Stomach smooth muscle (tissue), 2 donors: ENCODE data around the gene PEX5L.

Experiments used
- H3K27ac ChIP-seq: one replicate; pipeline ENCODE4 v1.7.0; 2013; ENCODE audit warnings: mild to moderate bottlenecking, low read length, inconsistent platforms
- H3K27me3 ChIP-seq, 2 donors: one replicate each; pipeline ENCODE4 v1.7.0; 2013; ENCODE audit warnings: low read length in 2 of 2; ENCODE audit not compliant: insufficient read depth in 2 of 2, control insufficient read depth in 1 of 2
- H3K36me3 ChIP-seq, 2 donors: one replicate each; pipeline ENCODE4 v1.7.0; 2013; ENCODE audit warnings: low read length in 2 of 2; ENCODE audit not compliant: control insufficient read depth in 2 of 2, insufficient read depth in 2 of 2
- H3K4me1 ChIP-seq: one replicate; pipeline ENCODE4 v1.7.0; 2013; ENCODE audit warnings: low read length; ENCODE audit not compliant: control insufficient read depth, insufficient read depth
- H3K4me3 ChIP-seq, 2 donors: one replicate each; pipeline ENCODE4 v1.7.0; 2013; ENCODE audit warnings: low read length in 2 of 2
- H3K9ac ChIP-seq, 2 donors: one replicate each; pipeline ENCODE4 v1.7.0; 2013; ENCODE audit warnings: low read length in 2 of 2, mild to moderate bottlenecking in 1 of 2
- H3K9me3 ChIP-seq, 2 donors: one replicate each; pipeline ENCODE4 v1.7.0; 2013; ENCODE audit warnings: low read length in 2 of 2; ENCODE audit not compliant: control insufficient read depth in 2 of 2
- donor health status: healthy.
- donor health status: Pancreatic carcinoma.

Gene PEX5L

GRCh38 chr3:179822296-179822695 lies 214.4 kb downstream of the PEX5L start:
- Histone ChIP-seq H3K4me3 (no peak overlapping the region), H3K4me1 (no peaks in the 10 kb centered on the region), H3K9ac (no peak overlapping the region), H3K36me3 (no peaks in the 10 kb centered on the region), H3K27me3 (no peaks in the 10 kb centered on the region), H3K27ac (no peak overlapping the region), H3K9me3 (no peaks in the 10 kb centered on the region)

GRCh38 chr3:179819379-179819778 lies 217.4 kb downstream of the PEX5L start:
- H3K4me3 ChIP-seq = no peak overlapping the region
- no peaks in the 10 kb centered on the region for H3K36me3 ChIP-seq
- no peak overlapping the region for H3K9ac ChIP-seq
- H3K27ac ChIP-seq = no peak overlapping the region
- no peaks in the 10 kb centered on the region for H3K9me3 ChIP-seq
- H3K4me1 ChIP-seq = no peaks in the 10 kb centered on the region
- H3K27me3 ChIP-seq = no peaks in the 10 kb centered on the region

- Histone ChIP-seq H3K27me3 (no peaks in the 10 kb centered on the region), H3K4me3 (no peak overlapping the region), H3K27ac (no peak overlapping the region), H3K9me3 (no peaks in the 10 kb centered on the region), H3K9ac (no peak overlapping the region), H3K4me1 (no peaks in the 10 kb centered on the region), H3K36me3 (no peaks in the 10 kb centered on the region)
Observed at GRCh38 chr3:179812096-179812382, 224.7 kb downstream of the PEX5L start.

GRCh38 chr3:179811321-179812095 lies 225.2 kb downstream of the PEX5L start:
- no peaks in the 10 kb centered on the region for H3K36me3 ChIP-seq
- no peaks in the 10 kb centered on the region for H3K4me1 ChIP-seq
- no peak overlapping the region for H3K9ac ChIP-seq
- no peak overlapping the region for H3K4me3 ChIP-seq
- no peaks in the 10 kb centered on the region for H3K9me3 ChIP-seq
- H3K27ac ChIP-seq = no peak overlapping the region
- no peaks in the 10 kb centered on the region for H3K27me3 ChIP-seq

GRCh38 chr3:179809639-179810038 lies 227.1 kb downstream of the PEX5L start:
- H3K4me3 ChIP-seq = no peak overlapping the region
- H3K9me3 ChIP-seq = no peaks in the 10 kb centered on the region
- H3K36me3 ChIP-seq = no peaks in the 10 kb centered on the region
- no peaks in the 10 kb centered on the region for H3K27me3 ChIP-seq
- no peaks in the 10 kb centered on the region for H3K4me1 ChIP-seq
- no peak overlapping the region for H3K9ac ChIP-seq
- no peak overlapping the region for H3K27ac ChIP-seq

- Histone ChIP-seq H3K4me1 (no peaks in the 10 kb centered on the region), H3K27ac (no peak overlapping the region), H3K36me3 (no peaks in the 10 kb centered on the region), H3K9me3 (no peaks in the 10 kb centered on the region), H3K9ac (no peak overlapping the region), H3K27me3 (no peaks in the 10 kb centered on the region), H3K4me3 (no peak overlapping the region)
Observed at GRCh38 chr3:179807588-179807987, 229.1 kb downstream of the PEX5L start.

GRCh38 chr3:179806177-179806576 lies 230.6 kb downstream of the PEX5L start:
- Histone ChIP-seq H3K9me3 (no peaks in the 10 kb centered on the region), H3K9ac (no peak overlapping the region), H3K27me3 (no peaks in the 10 kb centered on the region), H3K27ac (no peak overlapping the region), H3K36me3 (no peaks in the 10 kb centered on the region), H3K4me1 (no peaks in the 10 kb centered on the region), H3K4me3 (no peak overlapping the region)

GRCh38 chr3:179801856-179802255 lies 234.9 kb downstream of the PEX5L start:
- no peaks in the 10 kb centered on the region for H3K36me3 ChIP-seq
- no peaks in the 10 kb centered on the region for H3K27me3 ChIP-seq
- H3K27ac ChIP-seq = no peak overlapping the region
- H3K9me3 ChIP-seq = no peaks in the 10 kb centered on the region
- no peak overlapping the region for H3K9ac ChIP-seq
- H3K4me1 ChIP-seq = no peaks in the 10 kb centered on the region
- no peak overlapping the region for H3K4me3 ChIP-seq

GRCh38 chr3:179801263-179801662 lies 235.5 kb downstream of the PEX5L start:
- Histone ChIP-seq H3K27ac (no peak overlapping the region), H3K27me3 (no peaks in the 10 kb centered on the region), H3K9me3 (no peaks in the 10 kb centered on the region)

GRCh38 chr3:179797192-179797591 lies 239.5 kb downstream of the PEX5L start:
- no peaks in the 10 kb centered on the region for H3K27me3 ChIP-seq
- H3K36me3 ChIP-seq = no peaks in the 10 kb centered on the region
- no peak overlapping the region for H3K9ac ChIP-seq
- H3K4me3 ChIP-seq = no peak overlapping the region
- no peak overlapping the region for H3K27ac ChIP-seq
- H3K9me3 ChIP-seq = no peaks in the 10 kb centered on the region
- H3K4me1 ChIP-seq = no peaks in the 10 kb centered on the region

More at GRCh38 chr3:179801263-179801662, 235.5 kb downstream of the PEX5L start:
- Histone ChIP-seq H3K36me3 (no peaks in the 10 kb centered on the region), H3K4me3 (no peak overlapping the region), H3K4me1 (no peaks in the 10 kb centered on the region), H3K9ac (no peak overlapping the region)

- Histone ChIP-seq H3K27ac (no peak overlapping the region), H3K36me3 (no peaks in the 10 kb centered on the region)
Observed at GRCh38 chr3:179796421-179796820, 240.3 kb downstream of the PEX5L start.

More at GRCh38 chr3:179796421-179796820, 240.3 kb downstream of the PEX5L start:
- no peak overlapping the region for H3K4me3 ChIP-seq
- H3K9me3 ChIP-seq = no peaks in the 10 kb centered on the region
- no peaks in the 10 kb centered on the region for H3K27me3 ChIP-seq
- no peaks in the 10 kb centered on the region for H3K4me1 ChIP-seq
- no peak overlapping the region for H3K9ac ChIP-seq
